ENCODE data around the gene CDHR3. TPM values are rescaled to one million over a fixed set of nuclear protein-coding genes. Genes with fewer than 3 reads are reported as not detected.
"Not testable (repeated sequence)": the region's sequence is repeated elsewhere in the genome, so short reads cannot be mapped to it uniquely, and the experiment has no call there.

Gene CDHR3
- total RNA-seq, 1 experiment from 2014 or later = 0.58 TPM

DNA sequence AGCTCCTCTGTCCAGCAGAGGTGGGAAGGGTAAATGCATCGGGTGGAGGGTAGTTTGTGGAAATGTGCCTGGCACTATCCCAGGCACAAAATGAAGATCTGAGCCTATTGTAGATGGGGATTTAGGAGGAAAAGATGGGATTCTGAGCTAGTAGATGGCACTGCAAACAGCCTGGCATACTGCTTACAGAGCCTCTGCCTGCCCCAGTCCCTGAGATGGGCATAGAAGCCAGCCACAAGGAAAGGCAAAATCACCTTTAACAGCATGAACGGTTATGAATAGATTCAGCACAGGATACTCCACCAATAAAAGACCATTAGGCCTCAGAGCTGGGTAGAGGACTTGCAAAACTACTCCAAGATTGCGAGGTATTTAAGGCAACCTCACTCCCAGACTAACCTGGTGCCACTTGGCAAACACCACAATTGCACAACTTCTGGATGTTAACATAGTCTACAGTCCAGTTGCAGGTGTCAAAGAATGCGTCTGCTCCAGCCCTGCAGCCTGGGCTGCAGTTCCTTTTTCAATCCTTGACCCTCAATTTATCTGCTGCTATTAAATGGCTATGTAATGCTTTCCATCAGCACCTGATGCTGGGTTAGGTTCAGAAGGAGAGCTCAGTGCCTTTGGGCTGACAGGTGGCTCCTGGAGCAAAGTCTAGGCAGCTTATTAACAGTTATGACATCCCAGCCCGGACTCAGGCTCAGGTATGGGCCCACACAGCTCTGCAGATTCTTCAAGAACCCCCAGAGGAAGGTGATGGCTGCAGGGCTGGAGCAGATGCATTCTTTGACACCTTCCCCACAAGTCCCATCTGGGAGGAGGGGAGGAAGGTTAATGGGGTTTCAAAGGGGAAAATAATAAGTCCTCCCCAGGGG, 34.0 kb downstream of the CDHR3 start:
- no peak for DNase-seq (ENCODE audit: low spot score)

DNA sequence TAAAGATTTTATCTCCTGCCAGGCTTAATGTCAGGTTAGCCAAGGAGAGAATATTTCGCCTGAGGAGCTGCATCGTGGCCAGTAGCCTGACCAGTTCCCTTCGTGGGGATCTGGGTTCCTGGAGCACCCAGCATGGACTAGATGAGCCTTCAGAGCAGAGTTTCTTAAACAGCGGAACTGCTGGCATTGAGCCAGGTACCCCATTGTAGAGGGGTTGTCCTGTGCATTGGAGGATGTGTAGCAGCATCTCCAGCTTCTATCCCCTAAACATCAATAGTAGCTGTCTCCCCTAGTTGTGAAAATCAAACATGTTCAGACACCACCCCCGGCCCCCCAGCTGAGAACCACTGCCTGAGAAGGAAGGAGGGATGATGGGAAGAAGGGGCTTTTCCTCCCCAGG, 36.2 kb downstream of the CDHR3 start:
- DNase-seq (ENCODE audit: low spot score) = no peak

DNA sequence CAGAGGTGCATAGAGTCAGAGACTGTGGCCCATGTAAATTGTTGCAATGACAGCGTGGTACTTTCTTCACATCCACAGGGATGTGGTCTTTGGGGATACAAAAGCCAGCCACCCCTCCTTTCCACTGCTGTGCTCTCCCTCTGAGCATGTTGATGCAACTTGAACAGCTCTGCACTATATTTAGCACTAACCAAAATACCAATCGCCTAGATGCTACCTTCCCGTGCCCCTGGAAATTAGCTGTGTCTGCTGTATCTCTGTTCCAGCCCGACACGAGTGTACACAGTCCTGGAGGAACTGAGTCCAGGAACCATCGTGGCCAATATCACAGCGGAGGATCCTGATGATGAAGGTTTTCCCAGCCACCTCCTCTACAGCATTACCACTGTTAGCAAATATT, 38.1 kb downstream of the CDHR3 start:
- DNase-seq (ENCODE audit: low spot score) = no peak

DNA sequence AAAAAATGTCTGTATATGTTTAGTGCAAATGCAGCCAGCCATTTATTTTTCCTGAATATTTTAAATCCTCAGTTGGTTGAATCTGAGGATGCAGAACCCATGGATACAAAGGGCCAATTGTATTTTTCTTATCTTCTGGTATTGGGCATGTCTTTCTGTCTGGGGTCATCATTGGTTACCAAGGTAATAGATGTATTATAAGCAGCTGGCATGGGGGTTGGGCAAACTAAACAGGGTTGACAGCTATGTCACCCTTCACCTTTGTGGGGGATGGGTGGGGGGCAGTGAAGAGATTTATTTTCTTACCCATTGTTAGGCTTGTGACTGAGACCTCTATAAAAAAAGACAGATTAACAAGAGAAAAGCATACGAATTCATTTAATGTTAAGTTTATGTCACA, 38.8 kb downstream of the CDHR3 start:
- no peak for DNase-seq (ENCODE audit: low spot score)

DNA sequence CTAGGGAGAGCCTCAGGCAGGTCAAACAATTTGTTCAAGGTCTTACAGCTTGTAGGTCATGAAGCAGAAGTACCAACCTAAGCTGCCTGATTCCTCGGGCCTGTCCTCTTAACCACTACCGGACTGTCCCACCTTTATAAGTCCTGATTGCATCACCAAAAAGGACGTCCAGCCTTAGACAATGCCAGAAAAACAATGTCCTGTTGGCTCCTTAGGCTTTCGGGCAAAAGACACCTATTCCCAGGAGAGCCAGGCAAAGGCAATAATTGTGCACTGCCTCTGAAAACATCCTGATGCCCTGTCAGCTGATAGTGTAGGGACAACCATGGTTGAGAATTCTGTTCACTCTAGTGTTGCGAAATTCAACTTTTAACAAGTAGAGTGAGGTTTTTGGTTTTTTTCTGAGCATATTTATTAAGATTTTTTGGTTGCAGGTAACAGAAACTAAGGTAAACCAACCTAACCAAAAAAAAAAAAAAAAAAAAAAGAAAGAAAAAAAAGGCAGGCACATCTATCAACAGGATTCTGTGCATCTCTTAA, 40.5 kb downstream of the CDHR3 start:
- DNase-seq (ENCODE audit: low spot score) = no peak

DNA sequence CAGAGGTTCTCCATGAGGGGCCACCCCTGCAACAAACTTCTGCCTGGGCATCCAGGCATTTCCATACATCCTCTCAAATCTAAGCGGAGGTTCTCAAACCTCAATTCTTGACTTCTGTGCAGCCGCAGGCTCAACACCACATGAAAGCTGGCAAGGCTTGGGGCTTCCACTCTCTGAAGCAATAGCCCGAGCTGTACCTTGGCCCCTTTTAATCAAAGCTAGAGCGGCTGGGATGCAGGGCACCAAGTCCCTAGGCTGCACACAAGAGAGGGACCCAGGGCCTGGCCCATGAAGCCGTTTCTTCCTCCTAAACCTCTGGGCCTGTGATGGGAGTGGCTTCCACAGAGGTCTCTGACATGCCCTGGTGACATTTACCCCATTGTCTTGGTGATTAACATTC, 43.8 kb downstream of the CDHR3 start:
- DNase-seq (ENCODE audit: low spot score) = no peak

DNA sequence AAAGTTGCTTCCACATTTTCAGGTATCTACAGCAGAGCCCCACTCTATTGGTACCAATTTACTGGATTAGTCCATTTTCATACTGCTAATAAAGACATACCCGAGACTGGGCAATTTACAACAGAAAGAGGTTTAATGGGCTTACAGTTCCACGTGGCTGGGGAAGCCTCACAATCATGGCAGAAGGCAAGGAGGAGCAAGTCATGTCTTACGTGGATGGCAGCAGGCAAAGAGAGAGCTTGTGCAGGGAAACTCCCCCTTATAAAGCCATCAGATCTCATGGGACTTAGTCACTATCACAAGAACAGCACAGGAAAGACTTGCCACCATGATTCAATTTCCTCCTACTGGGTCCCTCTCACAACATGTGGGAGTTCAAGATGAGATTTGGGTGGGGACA, 44.7 kb downstream of the CDHR3 start:
- DNase-seq (ENCODE audit: low spot score) = not testable (repeated sequence)

DNA sequence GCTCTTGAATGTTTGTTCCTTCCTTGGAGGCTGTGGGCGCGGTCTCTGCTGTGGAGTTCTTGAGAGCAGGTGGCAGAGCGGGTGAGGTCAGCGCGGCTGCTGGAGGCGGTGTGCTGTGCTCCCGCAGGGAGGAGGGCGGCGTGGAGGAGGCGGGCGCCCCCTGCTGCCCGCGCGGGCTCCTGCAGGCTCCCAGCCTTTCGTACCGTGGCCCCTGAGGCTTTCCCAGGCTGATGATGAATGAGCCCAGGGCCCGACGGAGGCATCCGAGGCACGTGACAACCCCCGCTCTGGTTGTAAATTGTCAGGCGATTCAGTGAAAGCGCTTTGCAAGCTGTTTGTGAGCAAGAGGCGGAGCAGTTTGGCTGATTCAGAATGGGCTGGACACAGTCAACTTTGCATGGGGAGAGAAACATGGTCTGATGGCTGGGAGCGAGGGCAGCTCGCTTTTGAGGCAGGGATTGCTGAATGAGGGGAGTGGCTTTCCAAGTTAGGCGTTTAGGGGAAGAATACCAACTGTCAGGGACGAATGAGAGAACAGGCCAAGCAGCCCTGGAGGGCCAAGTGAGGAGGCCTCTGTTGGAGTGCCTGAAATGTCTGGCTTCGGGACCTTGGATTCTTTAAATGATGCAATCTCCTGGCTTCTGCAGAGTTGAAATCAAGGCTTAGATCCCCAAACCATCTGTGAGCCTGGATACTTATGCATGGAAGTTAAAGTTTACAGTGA, 46.6 kb downstream of the CDHR3 start:
- DNase-seq (ENCODE audit: low spot score) = peak; percentile 97

DNA sequence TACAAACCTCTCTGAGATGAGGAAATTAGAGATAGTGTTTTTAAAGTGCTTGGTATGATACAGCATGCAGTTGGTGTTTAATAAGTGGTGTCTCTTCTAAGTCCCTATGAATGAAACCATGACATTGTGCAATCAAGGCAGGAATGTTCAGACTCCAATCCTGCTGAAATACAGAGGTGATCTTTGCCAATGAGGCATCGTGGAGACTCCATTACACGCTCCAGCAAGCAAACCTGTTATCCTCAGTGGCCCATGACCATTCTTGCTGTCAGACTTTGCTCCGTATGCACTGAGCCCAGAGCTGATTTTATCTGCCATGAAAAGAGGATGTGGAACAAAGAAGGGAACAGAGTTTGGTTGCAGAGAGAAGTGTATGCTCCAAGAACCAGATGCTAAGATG, 47.3 kb downstream of the CDHR3 start:
- no peak for DNase-seq (ENCODE audit: low spot score)

DNA sequence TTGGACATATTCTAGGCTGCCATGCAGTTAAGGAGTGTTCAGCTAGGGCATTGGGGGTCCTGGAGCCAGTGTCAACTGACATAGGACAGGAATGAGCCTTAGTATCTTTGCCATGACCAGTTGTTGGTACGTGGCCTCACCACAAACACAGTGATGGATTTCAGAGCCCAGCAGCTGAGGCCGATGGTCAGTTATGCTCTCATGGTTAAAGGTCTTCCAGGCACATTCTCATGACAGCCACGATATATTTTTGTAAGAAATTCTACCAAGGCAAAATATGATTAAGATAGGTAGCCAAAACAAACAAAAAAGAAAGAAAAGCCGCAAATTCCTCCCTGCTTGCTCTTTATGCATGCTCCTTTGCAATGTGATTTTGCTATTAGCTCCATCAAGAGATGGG, 47.8 kb downstream of the CDHR3 start:
- DNase-seq (ENCODE audit: low spot score) = no peak

DNA sequence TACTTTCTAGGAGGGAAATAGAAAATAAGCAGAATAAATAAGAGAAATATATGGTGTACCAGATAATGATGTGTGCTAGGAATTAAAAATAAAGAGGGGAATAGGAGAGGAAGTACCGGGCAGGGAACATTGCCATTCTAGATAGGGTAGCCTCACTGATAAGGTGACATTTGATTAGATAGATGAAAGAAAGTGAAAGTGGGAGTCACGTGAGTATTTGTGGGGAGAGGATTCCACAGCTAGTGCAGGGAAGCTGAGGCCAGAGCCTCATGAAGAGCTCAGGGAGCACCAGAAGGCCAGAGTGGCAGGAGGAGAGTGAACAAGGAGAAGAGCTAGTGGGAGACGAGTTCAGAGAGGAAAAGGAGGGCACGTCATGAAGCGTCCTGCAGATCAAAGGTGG, 49.1 kb downstream of the CDHR3 start:
- no peak for DNase-seq (ENCODE audit: low spot score)

DNA sequence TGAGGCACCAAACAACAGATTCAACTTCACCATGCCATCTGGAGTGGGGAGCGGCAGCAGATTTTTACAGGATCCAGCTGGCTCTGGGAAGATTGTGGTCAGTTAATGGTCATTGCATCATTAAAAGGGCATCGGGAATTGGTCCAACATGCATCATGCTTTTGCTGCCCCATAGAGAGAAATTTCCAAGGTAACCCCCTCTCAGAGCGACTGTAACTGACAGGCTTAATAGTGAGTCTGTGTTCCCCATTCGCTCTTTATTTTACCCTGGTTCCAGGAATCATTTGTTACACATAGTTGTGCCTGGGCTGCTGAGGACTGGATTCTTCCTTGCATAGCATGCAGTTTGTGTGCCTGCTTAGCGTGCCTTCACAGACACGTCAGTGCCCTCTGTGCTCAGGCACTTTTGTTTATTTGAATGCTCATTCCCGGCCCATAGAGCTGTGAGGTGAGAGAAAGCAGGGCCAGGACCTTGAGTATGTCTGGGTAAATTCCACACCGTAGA, 49.9 kb downstream of the CDHR3 start:
- peak; percentile 92 for DNase-seq (ENCODE audit: low spot score)

DNA sequence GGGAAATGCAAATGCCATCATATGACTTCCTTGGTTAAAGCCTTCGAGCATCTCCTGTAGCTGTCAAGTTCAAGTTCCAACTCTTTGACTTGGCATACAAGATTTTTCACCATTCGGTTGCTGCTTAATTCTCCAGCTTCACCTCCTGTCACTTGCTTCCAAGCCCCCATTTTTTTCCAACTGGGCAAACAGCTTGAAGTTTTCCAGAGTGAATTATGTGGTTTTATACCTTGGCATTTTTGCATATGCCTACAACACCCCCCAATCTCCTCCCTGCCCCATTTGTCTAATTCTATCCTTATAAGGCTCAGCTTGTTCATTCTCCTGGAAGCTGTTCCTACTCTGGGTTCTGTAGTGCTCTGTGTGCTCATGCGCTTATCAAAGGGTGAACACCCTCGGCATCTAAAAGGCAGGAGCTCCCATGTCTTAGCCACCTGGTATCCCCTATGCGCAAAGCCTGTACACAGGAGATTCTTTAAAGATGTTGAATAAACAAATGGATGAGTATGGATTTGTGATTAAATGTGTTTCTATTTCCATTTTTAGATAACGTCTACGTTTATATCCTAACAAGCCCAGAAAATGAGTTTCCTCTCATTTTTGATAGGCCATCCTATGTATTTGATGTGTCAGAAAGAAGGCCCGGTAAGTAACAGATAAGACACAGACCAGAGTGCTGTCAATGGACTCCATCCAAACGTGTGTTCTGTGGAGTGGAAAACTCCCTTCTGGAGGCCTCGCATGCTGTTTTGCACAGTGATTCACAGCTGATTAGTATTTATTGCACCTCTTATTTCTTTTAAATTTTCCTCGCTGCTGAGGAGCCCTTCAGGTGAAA, 52.5 kb downstream of the CDHR3 start:
- no peak for DNase-seq (ENCODE audit: low spot score)

DNA sequence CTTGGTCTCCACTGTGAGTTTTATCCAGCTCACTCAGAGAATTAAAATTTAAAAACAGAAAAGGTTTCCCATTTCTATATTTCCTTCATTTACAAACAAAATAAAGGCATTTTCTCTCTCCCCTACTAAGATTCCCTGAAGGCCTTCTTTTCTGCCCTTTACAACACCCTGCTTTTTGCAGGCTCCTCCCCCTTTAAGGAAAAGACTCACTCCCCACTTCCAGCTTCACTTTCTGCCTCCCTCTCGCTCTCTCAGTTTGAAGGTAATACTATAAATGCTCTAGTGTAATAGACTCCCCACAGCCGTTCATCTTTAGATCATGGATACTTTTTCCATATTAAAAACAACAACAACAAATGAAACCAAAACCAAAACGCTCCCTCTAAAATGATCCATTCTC, 53.3 kb downstream of the CDHR3 start:
- no peak for DNase-seq (ENCODE audit: low spot score)

DNA sequence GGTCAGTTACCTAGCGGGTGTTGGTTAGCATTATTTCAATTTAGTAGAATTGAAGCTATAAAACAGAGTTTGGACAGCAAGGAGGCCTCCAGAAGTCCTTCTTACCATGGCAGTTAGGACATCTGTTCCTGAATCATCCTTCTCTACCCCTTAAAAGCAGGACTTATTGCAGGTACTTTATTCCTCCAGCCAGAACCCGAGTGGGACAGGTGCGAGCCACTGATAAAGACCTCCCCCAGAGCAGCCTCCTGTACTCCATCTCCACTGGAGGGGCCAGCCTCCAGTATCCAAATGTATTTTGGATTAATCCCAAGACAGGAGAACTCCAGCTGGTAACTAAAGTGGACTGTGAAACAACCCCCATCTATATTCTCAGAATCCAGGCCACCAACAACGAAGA, 54.6 kb downstream of the CDHR3 start:
- no peak for DNase-seq (ENCODE audit: low spot score)

DNA sequence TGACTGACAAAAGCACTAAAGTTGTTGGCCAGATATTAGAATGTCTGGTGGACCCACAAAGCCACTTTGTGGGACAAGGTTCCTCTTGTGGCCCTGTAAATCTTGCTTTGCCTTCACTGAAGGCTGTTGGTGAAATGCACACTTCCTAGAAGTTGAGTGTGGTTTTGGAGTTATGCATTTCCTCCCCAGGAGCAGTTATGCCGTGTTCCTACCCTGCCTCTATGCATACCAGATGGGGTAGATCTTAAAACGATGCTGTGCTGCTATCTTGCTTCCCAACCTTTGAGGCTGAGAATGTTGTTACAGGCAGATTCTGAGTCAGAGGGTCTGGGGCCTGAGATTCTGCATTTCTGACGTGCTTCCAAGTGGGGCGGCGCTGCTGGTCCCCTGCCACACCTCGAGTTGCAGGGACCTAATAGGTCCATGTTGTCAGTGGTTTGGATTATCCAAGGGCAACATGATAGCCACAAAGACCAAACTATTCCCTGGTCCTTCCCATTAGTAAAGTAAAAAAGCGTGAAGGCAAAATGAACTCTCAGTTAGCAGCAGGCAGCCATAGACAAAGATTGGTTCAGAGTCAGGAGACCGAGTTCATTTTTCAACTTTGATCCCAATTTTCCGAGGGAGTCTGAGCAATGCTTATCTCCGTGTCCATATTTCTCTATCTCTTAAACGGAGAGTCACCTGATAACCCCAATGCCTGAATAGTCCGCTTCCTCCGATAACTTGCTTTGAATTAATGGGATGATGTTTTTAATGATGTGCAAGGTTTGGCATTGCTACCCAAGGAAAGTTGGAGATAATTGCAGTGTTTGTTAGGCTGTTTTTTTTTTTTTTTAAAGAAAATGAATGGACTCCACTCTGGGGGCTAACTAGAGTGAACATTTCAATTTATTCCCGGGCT, 55.8 kb downstream of the CDHR3 start:
- peak; percentile 31 for DNase-seq (ENCODE audit: low spot score)

DNA sequence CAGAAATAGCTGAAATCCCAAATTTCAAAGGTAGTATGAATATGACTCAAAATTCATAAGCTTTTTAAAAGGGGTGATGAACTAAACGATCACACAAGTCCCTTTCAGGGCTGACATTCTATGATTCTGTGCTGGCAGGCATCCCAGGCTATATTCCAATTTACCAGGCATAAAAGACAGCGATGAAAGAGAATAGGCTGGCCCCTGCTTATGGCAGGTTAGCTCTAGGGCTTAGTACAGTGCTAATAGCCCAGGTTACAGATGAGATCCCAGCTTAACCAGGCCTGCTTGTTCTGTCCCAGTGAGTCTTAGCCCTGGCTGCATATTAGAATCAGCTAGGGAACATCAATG, 56.4 kb downstream of the CDHR3 start:
- no peak for DNase-seq (ENCODE audit: low spot score)

DNA sequence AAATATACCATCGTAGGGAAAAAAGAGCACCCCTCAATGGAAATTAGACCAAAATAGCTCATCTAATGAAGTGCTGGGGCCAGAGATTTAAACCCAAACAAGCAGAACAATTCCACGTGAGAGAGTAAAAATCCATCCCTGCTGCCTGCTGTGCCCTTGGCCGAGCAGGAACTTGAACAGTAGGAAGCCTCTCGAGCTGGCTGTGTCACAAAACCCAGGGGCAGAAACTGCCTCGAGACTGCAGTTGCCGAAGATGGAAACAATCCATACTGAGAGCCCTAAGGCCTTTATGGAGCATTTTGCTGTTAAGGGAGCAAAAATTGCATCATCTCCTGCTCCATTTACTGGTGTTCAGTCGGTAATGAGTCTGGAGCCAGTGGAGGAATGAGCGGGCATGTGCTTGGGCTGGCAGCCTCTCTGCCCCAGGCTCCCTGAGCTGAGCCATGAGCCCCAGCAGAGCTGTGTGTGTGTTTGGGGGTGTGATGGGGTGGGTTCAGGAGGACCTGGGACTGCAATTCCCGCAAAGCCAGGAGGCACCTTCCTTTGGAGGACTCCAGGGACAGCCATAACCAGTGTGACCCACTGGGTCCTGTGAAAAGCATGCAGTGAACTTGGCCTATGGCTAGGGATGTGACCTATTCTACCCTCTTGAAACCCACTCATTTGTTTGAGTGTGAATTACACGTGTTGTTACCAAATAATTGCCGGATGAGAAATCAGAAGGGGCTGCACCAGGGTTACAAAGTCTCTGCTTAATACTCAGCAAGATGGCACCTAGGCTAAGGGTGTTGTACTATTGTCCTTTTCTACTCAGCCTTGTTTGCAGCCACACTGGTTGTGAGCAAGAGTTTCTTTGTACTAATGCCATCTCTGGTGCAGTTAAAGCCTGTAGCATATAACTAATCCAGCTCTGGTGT, 58.3 kb downstream of the CDHR3 start:
- no peak for DNase-seq (ENCODE audit: low spot score)

DNA sequence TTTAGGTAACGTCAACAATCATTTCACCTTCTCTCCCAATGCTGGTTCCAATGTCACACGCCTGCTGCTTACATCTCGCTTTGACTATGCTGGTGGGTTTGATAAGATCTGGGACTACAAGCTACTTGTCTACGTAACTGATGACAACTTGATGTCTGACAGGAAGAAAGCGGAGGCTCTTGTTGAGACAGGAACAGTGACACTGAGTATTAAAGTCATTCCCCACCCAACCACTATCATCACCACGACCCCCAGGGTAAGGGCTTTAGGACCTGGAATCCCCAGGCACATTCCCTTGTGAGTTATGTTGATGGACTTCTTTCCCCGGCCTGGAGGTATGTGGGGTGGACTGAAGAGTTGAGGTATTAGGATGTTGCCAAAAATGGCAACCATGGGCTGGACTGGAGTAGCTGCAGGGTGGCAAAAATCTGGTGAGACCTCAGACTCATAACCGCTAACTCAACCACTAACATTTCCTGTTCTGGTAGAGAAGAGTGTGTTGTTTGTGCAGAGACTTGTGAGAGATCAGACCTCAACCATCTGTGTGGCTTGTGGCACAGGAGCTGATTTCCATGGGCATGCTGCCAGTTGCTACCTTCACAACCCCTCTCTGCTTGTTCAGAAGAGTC, 59.2 kb downstream of the CDHR3 start:
- peak; percentile 51 for DNase-seq (ENCODE audit: low spot score)

Data from H4 (cell line).